ENCODE measurements around the gene IL23A.
"Not testable (repeated sequence)": the region's sequence is repeated elsewhere in the genome, so short reads cannot be mapped to it uniquely, and the experiment has no call there.

The IL23A gene

DNA sequence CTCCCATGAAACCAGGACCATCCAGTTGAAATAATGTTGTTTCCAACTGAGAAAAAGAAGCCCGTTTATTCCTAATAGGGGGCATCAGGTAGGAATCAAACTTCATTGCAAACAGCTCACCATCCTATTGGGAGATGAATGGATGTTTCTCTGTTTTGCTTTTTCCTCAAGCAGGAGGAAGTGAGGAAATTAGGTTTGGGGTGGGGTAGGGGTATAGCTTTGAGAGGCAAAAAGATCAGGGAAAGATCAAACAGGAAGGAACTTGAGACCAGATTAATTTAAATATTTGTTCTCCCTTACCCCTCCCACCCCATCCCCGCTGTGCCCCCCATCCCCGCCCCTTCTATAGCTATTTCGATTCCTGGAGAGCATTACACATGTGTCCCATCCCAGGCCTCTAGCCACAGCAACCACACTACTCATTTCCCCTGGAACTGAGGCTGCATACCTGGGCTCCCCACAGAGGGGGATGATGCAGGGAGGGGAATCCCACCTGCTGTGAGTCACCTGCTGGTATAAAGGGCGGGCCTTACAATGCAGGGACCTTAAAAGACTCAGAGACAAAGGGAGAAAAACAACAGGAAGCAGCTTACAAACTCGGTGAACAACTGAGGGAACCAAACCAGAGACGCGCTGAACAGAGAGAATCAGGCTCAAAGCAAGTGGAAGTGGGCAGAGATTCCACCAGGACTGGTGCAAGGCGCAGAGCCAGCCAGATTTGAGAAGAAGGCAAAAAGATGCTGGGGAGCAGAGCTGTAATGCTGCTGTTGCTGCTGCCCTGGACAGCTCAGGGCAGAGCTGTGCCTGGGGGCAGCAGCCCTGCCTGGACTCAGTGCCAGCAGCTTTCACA is at the start of gene IL23A:
Gene IL23A, plus strand, starts transcription at position 577 of the 850 bp plus-strand sequence. Its CDS starts 161 bp downstream, at position 738.
- DNase-seq (ENCODE audit: low spot score), result no peak

DNA sequence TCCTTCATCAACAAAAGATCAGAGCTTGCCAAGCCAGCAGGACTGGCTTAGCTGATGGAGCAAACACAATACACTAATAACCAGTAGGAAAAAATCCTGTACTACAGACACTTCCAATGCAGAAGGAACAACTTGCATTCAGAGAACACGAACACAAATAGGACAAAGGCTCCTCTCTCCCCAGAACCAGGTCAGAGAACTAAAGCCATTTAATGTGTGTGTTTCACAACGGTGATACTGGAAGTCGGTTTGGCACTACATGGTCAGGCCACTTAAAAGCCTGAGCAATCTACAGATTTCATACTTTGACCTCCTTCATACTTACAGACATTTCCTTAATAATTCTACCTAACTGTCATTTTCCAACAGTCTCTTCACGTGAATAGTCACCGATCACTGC is 44.9 kb upstream of the IL23A start:
- no peak for DNase-seq (ENCODE audit: low spot score)

- no peak for DNase-seq (ENCODE audit: low spot score)
Measured at GRCh38 chr12:56296295-56296694, 42.4 kb upstream of the IL23A start.

DNA sequence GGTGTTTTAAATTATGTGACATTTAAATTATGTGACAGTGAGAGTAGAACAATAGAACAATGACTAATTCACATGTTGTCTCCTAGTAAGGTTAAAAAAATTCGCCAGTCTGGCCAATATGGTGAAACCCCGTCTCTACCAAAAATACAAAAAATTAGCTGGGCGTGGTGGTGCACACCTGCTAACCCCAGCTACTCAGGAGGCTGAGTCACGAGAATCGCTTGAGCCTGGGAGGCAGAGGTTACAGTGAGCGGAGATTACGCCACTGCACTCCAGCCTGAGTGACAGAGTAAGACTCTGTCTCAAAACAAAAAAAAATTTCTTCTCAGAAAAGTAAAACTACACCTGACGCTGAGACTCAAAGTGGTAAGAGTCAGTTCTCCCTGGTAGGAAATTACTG is 41.3 kb upstream of the IL23A start:
- DNase-seq (ENCODE audit: low spot score), result no peak

DNA sequence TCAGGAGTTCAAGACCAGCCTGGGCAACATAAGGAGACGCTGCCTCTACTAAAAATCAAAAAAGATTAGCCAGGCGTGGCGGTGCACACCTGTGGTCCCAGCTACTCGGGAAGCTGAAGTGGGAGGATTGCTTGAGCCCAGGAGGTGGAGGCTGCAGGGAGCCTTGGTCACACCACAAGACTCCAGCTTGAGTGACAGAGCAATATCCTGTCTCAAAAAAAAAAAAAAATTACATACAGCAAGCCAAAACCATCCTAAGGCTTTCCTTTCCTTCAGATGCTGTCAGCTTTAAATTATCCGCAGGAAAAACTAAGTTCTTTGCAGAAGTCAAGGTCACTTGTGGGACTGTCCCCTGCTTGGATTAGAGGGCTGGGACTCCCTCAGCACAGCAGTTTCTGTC is 39.9 kb upstream of the IL23A start:
- no peak for DNase-seq (ENCODE audit: low spot score)

GRCh38 chr12:56299308-56299852 is 39.3 kb upstream of the IL23A start:
- DNase-seq (ENCODE audit: low spot score), result peak; percentile 62

DNA sequence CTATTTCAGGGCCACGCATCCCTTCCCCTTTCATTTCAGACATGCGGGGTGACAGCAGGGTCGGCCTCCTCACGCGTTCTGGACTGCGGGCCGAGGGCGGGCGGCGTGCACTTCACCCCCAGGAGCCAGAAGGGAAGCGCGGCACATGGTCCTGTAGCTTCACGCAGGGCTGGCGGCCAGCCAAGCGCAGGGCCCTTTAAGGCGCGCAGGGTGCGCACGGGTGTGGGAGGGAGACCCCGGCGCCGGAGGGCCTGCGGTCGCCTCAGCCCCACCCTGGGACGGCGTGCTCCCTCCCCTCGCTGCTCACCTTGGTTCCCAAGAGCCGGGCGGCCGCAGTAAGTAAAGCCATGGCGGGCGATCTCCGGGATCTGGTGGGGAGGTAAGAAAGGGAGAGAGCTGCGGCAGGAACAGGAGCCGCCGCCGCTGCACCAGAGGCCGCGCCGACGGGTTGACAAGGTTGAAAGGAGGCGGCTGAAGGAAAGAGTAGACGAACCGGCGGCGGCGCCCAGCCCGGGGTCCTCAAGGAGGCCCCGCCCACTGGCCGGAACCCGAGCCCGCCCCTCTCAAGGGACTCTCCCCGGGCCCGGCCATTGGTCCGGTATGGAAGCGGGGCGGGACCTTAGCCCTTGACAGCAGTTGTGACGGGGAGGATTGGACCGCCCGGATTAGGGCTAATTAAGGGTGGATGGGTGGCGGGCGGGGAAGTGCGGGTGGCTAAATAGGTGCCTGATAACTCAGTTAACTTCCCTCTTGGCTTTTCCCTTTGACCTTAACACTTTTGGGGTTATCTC is 38.6 kb upstream of the IL23A start, which contains the start of gene CS:
Gene CS, minus strand, starts transcription at position 478 of the 791 bp plus-strand sequence. Its CDS starts 129 bp downstream, at position 349.
- DNase-seq (ENCODE audit: low spot score), result peak; percentile 99

DNA sequence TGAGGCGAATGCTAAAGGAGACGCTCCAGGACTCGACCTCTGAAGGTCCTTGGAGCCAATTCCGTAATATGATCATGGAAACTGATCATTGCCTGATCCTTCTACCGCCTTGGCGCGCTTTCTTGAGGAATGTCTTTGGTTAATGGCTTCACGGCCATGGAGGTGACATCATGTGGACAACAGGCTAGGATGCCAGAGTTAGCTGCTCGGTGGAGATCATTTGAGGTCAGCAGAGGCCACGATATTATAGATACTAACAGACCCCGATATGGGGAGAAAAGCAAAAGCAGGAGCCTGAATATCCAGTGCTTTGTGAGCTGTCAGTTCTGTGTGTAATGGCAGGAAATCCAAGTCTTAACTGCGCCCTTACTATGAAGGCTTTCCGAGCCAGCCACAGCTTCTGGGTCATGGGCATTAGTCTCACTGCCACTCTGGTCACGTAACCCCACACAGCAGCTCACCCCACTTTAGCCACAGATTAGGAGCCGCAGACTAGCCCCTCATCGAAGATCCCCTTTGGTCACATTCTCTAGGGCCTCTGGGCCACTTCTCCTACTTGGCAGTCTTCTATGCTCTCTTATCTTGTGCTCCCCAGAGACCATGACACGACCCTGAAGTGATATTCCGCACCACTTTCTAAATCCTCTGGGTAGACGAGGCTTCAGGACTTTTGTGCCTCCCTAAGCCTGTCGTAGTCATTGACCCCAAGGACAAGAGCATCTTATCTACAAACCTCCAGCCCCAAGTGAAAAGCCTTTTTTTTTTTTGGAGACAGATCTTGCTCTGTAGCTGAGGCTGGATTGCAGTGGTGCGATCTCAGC is 37.8 kb upstream of the IL23A start:
- no peak for DNase-seq (ENCODE audit: low spot score)

GRCh38 chr12:56304276-56304675 is 34.4 kb upstream of the IL23A start:
- DNase-seq (ENCODE audit: low spot score), result no peak

DNA sequence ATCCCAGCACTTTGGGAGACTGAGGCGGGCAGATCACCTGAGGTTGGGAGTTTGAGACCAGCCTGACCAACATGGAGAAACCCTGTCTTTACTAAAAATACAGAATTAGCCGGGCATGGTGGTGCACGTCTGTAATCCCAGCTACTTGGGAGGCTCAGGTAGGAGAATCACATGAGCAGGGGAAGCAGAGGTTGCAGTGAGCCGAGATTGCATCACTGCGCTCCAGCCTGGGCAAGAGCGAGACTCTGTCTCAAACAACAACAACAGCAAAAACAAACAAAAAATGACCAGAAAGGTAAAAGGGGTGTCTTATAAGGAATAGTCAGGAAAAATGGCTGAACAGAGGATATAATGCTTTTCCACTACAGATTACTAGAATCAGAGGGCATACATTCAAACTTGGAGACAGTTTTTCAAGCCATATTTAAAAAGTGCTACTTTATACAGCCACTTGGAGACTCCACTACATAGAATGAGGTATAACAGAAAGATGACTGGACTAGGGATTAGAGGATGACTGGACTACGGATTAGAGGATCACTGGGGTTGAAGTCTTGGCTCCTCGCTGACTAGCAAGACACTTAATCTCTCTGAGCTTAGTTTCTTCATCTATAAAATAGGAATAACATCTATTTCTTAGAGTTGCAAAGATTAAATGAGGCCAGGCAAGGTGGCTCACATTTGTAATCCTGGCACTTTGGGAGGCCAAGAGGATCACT is 33.7 kb upstream of the IL23A start:
- DNase-seq (ENCODE audit: low spot score), result no peak

DNA sequence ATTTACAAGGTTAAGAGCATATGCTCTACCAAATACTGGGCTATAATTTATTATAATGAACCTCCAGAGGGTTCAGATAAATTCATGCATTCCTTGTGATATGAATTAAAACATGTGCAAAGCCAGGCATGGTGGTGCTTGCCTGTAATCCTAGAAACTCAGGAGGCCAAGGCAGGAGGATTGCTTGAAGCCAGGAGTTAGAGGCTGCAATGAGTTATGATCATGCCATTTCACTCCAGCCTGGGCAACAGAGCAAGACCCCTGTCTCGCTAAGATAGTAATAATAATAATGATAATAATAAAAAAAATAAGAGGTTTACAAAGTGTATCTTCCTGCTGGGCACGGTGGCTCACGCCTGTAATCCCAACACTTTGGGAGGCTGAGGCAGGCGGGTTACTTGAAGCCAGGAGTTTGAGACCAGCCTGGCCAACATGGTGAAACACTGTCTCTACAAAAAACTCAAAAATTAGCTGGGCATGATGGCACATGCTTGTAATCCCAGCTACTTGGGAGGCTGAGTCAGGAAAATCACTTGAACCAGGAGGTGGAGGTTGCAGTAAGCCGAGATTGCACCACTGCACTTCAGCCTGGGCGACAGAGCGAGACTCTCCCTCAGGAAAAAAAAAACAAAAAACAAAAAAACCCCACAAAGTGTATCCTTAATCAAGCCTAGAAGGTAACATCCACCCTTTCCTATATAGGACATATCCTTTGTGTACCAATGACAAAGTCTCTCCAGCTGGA is 31.3 kb upstream of the IL23A start:
- no peak for DNase-seq (ENCODE audit: low spot score)

GRCh38 chr12:56308714-56309113 is 30.0 kb upstream of the IL23A start:
- DNase-seq (ENCODE audit: low spot score), result no peak

DNA sequence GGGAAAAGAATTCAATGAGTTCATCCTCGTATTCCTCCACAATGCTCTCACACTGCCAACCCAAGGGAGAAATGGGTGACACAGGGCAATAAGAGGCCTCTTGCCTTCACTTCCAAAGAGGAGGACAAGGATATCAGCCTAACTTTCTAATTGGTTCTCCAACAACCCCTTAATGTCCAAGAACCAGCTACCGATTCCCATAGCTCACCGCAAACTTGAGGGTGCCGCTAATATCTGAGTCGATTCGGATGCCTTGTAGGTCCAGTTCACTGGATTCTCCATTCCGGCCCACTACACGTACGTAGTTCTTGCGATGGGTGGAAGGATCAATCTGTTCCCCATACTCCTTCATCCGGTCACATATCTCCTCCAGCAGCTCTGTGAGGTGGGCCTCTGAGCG is 27.7 kb upstream of the IL23A start:
- DNase-seq (ENCODE audit: low spot score), result no peak

GRCh38 chr12:56315249-56315621 is 23.4 kb upstream of the IL23A start:
- DNase-seq (ENCODE audit: low spot score), result no peak

- peak; percentile 98 for DNase-seq (ENCODE audit: low spot score)
Measured at GRCh38 chr12:56315622-56316473, 22.8 kb upstream of the IL23A start, which contains the start of gene CNPY2. TSS of gene CNPY2 (minus strand) at chr12:56315988. CDS start at chr12:56315217, 771 bp downstream.

- no peak for DNase-seq (ENCODE audit: low spot score)
Measured at GRCh38 chr12:56317675-56318074, 21.0 kb upstream of the IL23A start.

DNA sequence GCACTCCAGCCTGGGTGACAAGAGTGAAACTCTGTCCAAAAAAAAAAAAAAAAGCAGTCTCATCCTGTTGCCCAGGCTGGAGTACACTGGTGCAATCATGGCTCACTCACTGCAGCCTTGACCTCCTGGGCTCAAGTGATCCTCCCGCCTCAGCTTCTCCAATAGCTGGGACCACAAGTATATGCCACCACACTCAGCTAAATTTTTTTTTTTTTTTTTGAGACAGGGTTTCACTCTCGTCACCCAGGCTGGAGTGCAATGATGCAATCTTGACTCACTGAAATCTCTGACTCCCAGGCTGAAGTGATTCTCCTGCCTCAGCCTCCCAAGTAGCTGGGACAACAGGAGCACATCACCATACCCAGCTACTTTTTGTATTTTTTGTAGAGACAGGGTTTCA is 17.7 kb upstream of the IL23A start:
- no peak for DNase-seq (ENCODE audit: low spot score)

DNA sequence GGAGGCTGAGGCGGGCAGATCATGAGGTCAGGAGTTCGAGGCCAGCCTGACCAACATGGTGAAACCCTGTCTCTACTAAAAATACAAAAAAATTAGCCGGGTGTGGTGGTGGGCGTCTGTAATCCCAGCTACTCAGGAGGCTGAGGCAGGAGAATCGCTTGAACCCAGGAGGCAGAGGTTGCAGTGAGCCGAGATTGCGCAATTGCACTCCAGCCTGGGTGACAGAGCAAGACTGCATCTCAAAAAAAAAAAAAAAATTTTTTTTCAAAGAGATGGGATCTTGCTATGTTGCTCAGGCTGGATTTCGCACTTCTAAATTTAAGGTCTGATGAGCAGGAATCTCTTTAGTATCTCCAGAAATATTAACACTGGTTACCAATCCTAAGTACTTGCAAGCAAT is 17.1 kb upstream of the IL23A start:
- DNase-seq (ENCODE audit: low spot score), result not testable (repeated sequence)

- DNase-seq (ENCODE audit: low spot score), result no peak
Measured at GRCh38 chr12:56324206-56324605, 14.5 kb upstream of the IL23A start.

All from NAMALWA (cell line).